Measurements from ENCODE around the gene TFAP2C.

TFAP2C gene

DNA sequence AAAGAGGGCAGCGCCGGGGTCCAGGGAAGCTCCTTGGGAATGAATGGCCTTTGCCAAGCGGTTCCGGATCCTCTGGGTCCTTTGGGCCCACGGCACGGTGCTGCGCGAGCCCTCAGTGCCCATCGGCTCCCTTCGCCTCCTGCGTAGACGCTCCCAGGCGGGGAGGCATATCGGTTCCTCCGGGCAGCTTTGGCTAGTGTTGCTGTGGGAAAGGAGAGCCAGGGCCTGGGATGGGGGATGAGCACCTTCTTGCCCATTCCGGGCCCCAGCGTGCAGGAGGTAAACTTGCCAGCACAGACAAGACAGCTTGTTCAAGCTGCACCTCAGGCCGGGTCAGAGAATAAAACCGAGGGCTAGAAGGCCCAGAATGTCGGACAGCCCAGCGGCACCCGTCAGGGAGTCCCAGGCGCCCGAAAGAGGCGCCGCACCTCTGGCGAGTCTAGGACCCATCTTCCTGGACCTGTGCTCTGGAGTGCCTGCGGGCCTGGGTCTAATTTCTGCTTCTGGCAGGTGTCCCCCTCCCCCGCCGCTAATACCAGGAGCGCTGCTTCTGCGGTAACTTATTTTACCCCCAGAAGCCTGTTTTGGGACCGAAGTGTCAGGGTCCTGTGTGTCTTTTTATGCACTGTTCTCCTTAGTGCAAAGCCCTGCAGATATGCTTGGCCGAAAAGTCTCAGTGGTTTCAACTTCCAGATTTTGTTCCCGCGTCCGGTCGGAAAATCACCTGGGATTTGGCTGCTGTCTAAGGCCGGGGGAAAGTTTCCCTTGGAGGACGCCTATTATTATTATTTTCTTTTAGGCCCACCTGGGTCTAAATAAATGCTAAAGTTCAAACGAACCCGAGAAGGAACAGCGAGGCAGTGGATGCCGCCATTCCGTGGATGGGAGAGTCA, 1.7 kb upstream of the TFAP2C start:
- no peak for TF ChIP-seq GATA3 (IDR thresholded peaks at IDR 0.05; ENCODE audit: low read depth, low read length)
- no peak for TF ChIP-seq GATA2 (IDR thresholded peaks at IDR 0.05; ENCODE audit: low read depth, low read length)

DNA sequence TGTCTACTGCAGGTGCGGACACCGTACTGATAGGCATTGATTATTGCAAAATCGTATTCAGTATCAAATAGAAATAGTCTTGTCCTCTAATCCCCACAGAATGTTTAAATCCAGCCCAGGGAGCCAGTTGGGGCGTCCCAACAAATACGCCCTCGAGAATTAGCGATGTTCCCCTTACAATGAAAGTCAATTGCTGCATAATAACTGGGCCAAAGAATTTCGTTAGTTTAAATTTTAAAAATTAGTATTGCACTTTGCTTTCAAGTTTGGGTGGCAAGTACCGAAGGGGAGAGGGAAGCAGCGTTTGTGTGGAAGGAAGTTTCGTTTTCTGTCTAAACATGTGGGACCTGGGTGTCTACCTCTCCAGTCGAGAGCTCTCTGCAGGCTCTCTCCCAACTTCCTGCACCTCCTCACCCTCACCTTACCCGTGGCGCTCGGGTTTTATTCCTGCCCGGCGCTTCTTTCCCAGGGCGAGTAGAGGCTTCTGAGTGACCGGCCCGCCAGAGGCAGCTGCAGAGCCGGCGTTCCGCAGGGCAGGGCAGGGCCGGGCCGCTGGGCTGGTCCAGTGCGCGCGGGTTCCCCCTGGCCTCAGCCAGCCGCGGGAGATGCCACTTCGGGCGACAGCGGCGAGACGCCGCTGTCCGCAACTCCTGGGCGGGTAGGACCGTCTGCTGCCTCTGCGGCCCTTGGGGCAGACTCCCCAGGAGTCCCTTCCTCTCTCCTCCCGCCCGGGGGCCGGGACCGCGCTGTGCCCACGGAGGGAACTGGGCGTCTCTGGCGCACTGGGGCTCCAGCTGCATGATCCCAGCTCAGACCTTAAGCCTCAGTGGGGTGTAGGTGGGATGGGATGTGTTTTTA, 862 bp upstream of the TFAP2C start:
- TF ChIP-seq GATA2 (IDR thresholded peaks at IDR 0.05; ENCODE audit: low read depth, low read length) (no peak), GATA3 (IDR thresholded peaks at IDR 0.05; ENCODE audit: low read depth, low read length) (no peak)

DNA sequence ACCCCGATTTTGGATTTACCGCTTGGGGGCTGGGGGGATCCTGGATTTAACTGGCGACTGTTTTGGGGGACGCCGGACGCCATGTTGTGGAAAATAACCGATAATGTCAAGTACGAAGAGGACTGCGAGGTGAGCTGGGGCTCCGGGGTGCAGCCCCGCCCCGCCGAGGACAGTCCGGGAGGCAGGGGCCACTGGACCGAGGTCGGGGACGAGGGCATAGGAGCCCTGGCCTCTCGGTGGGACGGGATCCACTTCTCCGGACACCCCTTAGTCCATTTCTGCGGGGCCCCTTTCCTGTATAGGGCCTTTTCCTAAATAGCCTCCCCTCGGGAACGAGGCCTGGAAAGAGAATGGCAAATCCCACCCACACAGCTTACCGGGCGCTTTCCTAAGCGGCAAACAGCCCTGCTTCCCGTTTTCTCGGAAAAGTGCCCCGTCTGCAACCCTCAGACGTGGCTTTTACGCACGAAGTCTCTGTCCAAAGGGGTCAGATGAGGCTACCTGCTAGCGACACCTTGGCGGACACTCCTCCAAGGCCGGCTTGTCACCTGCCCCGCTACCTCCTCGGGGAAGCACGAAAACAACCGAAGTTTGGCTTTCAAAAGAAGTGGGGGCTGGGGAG, 469 bp downstream of the TFAP2C start:
- TF ChIP-seq GATA3 (IDR thresholded peaks at IDR 0.05; ENCODE audit: low read depth, low read length) = no peak
- no peak for TF ChIP-seq GATA2 (IDR thresholded peaks at IDR 0.05; ENCODE audit: low read depth, low read length)

DNA sequence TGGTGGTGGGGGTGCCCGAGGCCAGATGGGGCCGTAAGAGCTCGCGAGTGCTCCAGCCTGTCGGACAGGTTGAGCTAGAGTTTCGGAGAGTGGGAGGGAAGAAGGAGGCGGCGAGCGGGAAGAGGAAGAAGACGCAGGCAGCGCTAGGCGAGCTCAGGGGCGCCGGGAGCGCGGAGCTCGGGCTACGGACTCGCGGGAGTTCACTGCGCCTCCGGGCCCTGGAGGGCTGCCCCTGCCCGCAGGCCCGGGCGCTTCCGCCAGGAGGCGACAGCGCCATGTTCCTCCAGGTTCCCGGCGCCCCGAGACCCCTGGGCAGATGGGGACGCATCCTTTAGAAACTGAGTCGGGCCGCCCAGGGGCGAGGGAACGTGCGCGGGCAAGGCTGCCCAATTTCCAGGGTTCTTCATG, 984 bp downstream of the TFAP2C start:
- no peak for TF ChIP-seq GATA3 (IDR thresholded peaks at IDR 0.05; ENCODE audit: low read depth, low read length)
- no peak for TF ChIP-seq GATA2 (IDR thresholded peaks at IDR 0.05; ENCODE audit: low read depth, low read length)

DNA sequence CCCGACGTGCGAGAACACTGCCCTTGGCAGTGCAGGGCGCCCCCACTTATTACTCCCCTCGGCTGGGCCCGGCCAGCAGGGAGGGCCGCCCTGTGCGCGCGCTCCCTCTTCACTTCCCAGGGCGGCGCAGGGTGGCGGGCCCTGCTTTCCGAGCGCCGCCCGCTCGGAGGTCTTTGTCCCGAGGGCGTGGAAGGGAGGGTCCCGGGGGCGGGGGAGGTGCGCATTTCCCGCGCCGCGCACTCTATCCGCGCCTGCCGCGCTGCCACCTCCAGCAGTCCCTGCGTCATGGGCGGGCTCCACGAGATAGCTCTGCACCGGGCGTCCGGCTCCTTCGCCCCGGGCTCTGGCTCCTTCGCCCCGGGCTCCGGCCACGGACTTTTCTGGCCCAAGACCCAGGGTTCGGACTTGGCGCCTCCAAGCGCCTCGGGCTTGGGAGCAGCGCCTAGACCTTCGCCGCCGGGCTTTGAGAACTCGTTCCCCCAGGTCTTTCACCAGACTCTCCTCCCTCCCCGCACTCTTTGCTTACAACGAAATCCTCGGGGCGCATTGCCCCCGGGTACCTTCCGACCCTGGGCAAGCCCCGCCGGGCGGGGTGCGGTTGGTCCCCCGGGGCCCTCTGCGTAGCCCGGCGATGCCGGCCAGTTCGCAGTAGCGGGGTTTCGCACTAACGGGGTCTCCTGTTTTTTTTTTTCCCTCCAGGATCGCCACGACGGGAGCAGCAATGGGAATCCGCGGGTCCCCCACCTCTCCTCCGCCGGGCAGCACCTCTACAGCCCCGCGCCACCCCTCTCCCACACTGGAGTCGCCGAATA, 1.6 kb downstream of the TFAP2C start:
- TF ChIP-seq GATA2 (IDR thresholded peaks at IDR 0.05; ENCODE audit: low read depth, low read length) = no peak
- no peak for TF ChIP-seq GATA3 (IDR thresholded peaks at IDR 0.05; ENCODE audit: low read depth, low read length)

DNA sequence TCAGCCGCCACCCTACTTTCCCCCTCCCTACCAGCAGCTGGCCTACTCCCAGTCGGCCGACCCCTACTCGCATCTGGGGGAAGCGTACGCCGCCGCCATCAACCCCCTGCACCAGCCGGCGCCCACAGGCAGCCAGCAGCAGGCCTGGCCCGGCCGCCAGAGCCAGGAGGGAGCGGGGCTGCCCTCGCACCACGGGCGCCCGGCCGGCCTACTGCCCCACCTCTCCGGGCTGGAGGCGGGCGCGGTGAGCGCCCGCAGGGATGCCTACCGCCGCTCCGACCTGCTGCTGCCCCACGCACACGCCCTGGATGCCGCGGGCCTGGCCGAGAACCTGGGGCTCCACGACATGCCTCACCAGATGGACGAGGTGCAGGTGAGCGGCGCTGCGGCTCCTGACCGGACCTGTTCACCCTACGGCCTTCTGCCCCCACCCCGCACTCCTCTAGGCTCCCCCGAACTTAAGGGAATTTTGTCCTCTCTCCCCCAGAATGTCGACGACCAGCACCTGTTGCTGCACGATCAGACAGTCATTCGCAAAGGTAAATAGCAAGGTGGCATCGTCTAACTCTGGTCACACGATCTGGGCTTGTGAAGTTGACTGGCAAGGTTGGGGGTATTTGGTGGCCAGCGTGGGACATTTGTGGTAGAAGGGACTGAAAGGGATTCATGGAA, 2.3 kb downstream of the TFAP2C start:
- TF ChIP-seq GATA3 (IDR thresholded peaks at IDR 0.05; ENCODE audit: low read depth, low read length) = no peak
- TF ChIP-seq GATA2 (IDR thresholded peaks at IDR 0.05; ENCODE audit: low read depth, low read length) = no peak

DNA sequence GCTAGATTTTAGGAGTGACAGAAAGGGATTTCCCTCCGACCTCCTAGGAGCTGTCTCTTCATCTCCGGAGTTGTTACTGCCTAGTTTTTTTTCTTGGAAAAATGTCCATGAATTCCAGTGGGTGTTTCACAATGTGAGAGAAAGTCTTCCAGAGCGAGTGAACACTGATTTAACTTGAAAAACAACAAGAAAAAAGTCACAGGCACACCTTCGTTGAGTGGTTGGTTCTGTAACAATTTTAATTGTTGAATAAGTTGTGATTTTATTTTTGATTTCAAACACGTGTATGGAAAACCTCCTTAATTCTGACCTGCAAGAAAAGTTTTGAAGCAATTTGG, 2.9 kb downstream of the TFAP2C start:
- TF ChIP-seq GATA3 (IDR thresholded peaks at IDR 0.05; ENCODE audit: low read depth, low read length) (no peak), GATA2 (IDR thresholded peaks at IDR 0.05; ENCODE audit: low read depth, low read length) (no peak)

DNA sequence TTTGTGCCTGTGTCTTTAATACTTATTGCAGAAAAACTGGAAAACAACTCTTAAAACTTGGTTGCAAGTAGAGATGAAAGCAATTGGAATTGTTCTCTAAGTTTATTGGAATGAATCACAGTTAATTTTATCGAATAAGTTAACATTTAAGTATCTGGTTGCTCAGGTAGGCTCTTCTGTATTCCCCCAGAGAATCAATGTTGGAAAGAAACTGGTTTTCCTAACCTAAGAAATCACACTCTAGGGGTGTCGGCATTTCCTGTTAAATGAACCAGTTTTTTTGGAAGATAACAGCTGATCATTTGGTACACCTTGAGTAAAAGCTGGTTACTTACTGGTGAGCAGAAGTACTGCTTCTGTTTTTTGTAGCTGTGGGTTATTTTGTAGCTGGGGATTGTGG, 5.2 kb downstream of the TFAP2C start:
- TF ChIP-seq GATA2 (IDR thresholded peaks at IDR 0.05; ENCODE audit: low read depth, low read length) (no peak), GATA3 (IDR thresholded peaks at IDR 0.05; ENCODE audit: low read depth, low read length) (no peak)

DNA sequence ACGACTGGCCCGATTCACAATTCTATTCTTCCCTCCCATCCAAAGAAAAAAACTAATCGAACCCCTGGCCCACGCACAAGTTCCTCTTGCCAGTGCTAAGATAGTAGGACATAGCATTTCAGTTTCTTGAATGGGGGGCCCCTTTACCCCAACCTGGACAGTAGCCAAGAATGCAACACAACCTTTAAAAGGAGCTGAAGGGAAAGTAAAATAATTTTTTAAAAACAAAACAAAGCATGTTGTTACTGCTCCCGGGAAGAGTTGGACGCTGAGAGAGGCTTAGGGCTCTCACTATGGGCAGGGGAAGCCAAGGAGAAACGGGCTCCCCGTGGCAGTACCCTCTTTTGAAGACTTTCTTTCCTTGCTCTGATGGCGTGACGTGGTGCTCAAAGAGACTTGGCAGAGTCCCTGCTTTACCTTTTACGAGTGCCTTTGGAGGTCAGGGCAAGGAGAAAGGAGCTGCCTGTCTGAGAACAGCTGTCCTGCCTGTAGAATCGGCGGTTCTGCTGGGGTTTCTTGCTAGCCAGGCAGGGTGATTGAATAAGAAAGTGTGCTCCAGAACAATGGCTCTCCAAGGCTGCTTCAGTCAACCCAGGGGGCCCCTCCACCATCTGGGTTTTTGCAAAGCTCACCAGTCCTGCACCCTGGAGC, 5.8 kb downstream of the TFAP2C start:
- no peak for TF ChIP-seq GATA2 (IDR thresholded peaks at IDR 0.05; ENCODE audit: low read depth, low read length)
- TF ChIP-seq GATA3 (IDR thresholded peaks at IDR 0.05; ENCODE audit: low read depth, low read length) = no peak

DNA sequence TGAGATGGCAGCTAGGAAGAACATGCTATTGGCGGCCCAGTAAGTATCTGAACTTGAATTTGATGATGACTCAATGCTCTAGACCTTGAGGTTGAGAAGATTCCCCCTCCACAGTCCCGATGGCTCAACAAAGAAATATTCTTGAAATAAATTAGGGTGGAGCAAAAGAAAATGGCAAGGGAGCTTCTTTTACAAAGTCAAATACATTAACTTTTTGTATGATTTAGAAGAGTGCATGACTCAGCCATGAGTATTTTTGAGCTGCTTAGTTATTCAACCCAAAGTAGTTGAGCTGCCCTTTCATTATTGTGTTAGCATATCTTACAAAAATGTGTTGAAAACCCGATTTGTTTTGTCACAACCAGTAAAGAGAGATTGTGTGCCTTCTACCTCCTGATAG, 7.6 kb downstream of the TFAP2C start:
- TF ChIP-seq GATA2 (IDR thresholded peaks at IDR 0.05; ENCODE audit: low read depth, low read length) (no peak), GATA3 (IDR thresholded peaks at IDR 0.05; ENCODE audit: low read depth, low read length) (no peak)

DNA sequence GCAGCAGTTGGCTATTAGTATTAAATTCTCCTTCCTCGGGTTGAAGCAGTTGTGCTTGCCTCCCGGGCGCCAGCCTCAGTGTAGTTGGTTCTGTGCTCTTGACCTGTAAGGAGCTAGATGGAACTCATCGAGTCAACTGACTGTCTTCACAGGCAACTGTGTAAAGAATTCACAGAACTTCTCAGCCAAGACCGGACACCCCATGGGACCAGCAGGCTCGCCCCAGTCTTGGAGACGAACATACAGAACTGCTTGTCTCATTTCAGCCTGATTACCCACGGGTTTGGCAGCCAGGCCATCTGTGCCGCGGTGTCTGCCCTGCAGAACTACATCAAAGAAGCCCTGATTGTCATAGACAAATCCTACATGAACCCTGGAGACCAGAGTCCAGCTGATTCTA, 8.5 kb downstream of the TFAP2C start:
- no peak for TF ChIP-seq GATA3 (IDR thresholded peaks at IDR 0.05; ENCODE audit: low read depth, low read length)

DNA sequence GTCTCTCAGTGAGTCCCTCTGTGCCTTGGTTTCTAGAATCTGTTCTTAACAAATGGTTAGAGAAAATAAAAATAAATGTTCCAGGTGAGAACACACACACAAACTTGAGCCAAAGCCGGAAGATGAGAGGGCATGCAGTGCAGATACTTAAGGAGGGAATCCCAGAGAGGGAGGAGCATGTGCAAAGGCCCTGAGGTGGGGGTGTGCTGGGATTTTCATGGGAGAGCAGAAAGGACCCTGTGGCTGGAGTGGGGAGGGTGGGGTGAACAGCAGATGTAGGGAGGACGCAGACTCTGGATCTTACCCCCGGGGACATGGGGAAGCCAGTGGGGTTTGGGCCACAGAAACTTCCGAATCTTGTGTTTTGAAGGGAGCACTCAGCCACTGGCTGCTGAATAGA, 17.5 kb downstream of the TFAP2C start:
- TF ChIP-seq GATA3 (IDR thresholded peaks at IDR 0.05; ENCODE audit: low read depth, low read length) = no peak
- TF ChIP-seq GATA2 (IDR thresholded peaks at IDR 0.05; ENCODE audit: low read depth, low read length) = no peak

DNA sequence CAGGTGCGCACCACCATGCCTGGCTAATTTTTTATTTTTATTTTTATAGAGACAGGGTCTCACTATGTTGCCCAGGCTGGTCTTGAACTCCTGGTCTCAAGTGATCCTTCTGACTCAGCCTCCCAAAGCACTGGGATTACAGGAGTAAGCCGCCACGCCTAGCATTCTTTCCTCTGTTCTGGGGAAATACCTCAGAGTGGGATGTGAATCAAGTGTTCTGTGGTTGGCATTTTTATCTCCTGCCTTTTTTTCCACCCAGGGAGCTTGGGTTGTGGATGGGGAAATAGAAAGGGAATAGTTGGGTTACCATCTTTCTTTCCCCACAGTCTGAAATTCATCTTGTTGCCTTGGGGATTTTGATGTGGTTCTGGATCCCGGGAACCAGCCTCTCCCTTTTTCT, 24.1 kb downstream of the TFAP2C start:
- no peak for TF ChIP-seq GATA2 (IDR thresholded peaks at IDR 0.05; ENCODE audit: low read depth, low read length)
- TF ChIP-seq GATA3 (IDR thresholded peaks at IDR 0.05; ENCODE audit: low read depth, low read length) = no peak

Data from SH-SY5Y (cell line).